ENCODE results near the gene CYP27B1. TPM values are rescaled to one million over a fixed set of nuclear protein-coding genes. Genes with fewer than 3 reads are reported as not detected.

CYP27B1 gene
- 0.15 and 1.7 TPM in 2 replicates for total RNA-seq

GRCh38 chr12:57766464-57767304 is at the start of gene CYP27B1:
Gene CYP27B1 (minus strand): TSS chr12:57767078. CDS start chr12:57767041, 37 bp downstream.

GRCh38 chr12:57782608-57783465 is 16.0 kb upstream of the CYP27B1 start, which contains the start of gene TSFM:
Gene TSFM (plus strand): TSS chr12:57782787. CDS start chr12:57782802, 15 bp downstream.

GRCh38 chr12:57772429-57773322 is 5.8 kb upstream of the CYP27B1 start, which contains the start of gene EEF1AKMT3:
Gene EEF1AKMT3 (plus strand): TSS chr12:57772614. CDS start chr12:57772725, 111 bp downstream.

GRCh38 chr12:57771873-57772428 is 5.1 kb upstream of the CYP27B1 start, which contains the start of gene METTL1:
Gene METTL1 (minus strand): TSS chr12:57772105. CDS start chr12:57772083, 22 bp downstream.

GRCh38 chr12:57754411-57755193 is 12.3 kb downstream of the CYP27B1 start, which contains the start of gene MARCHF9:
Gene MARCHF9 (plus strand): TSS chr12:57755103. CDS start chr12:57755529, 426 bp downstream.

GRCh38 chr12:57751788-57752667 is 14.8 kb downstream of the CYP27B1 start, which contains the start of gene CDK4:
Gene CDK4 (minus strand): TSS chr12:57752310. CDS start chr12:57751717, 593 bp downstream.

GRCh38 chr12:57744777-57745484 is 21.9 kb downstream of the CYP27B1 start, which contains the start of gene TSPAN31:
Gene TSPAN31 (plus strand): TSS chr12:57745039. CDS start chr12:57745155, 116 bp downstream.

GRCh38 chr12:57738661-57739237 is 28.1 kb downstream of the CYP27B1 start, which contains the start of gene AGAP2:
Gene AGAP2 (minus strand): TSS chr12:57738742. CDS start chr12:57738246, 496 bp downstream.

Other genes with a start within 250 kb of the CYP27B1 start
- gene DDIT3, start 246.6 kb downstream of the CYP27B1 start, total RNA-seq: 44.3 and 48.3 TPM in 2 replicates
- gene MBD6, start 244.3 kb downstream of the CYP27B1 start, total RNA-seq: 4.7 and 9.4 TPM in 2 replicates
- 166 and 209 TPM in 2 replicates for gene DCTN2, start 219.9 kb downstream of the CYP27B1 start, total RNA-seq
- gene KIF5A, start 217.0 kb downstream of the CYP27B1 start, total RNA-seq: 0.45 and 0.50 TPM in 2 replicates
- 12.2 and 14.3 TPM in 2 replicates for gene PIP4K2C, start 175.9 kb downstream of the CYP27B1 start, total RNA-seq
- gene DTX3, start 162.3 kb downstream of the CYP27B1 start, total RNA-seq: 21.0 and 22.1 TPM in 2 replicates
- 15.6 and 16.5 TPM in 2 replicates for gene ARHGEF25, start 155.6 kb downstream of the CYP27B1 start, total RNA-seq
- gene B4GALNT1, start 133.9 kb downstream of the CYP27B1 start, total RNA-seq: 1.3 and 1.7 TPM in 2 replicates
- 144 and 160 TPM in 2 replicates for gene OS9, start 72.9 kb downstream of the CYP27B1 start, total RNA-seq
- gene AGAP2, start 28.3 kb downstream of the CYP27B1 start, total RNA-seq: under 0.01 and 0.15 TPM in 2 replicates
- 47.7 and 49.4 TPM in 2 replicates for gene TSPAN31, start 22.0 kb downstream of the CYP27B1 start, total RNA-seq
- 202 and 252 TPM in 2 replicates for gene CDK4, start 14.8 kb downstream of the CYP27B1 start, total RNA-seq
- 2.2 and 2.4 TPM in 2 replicates for gene MARCHF9, start 12.0 kb downstream of the CYP27B1 start, total RNA-seq
- gene METTL1, start 5.0 kb upstream of the CYP27B1 start, total RNA-seq: 15.3 and 16.1 TPM in 2 replicates
- gene EEF1AKMT3, start 5.5 kb upstream of the CYP27B1 start, total RNA-seq: 3.9 and 5.4 TPM in 2 replicates
- gene TSFM, start 15.7 kb upstream of the CYP27B1 start, total RNA-seq: 30.8 and 31.8 TPM in 2 replicates
- gene AVIL, start 51.7 kb upstream of the CYP27B1 start, total RNA-seq: 0.34 and 0.89 TPM in 2 replicates
- gene CTDSP2, start 79.7 kb upstream of the CYP27B1 start, total RNA-seq: 119 and 130 TPM in 2 replicates
- gene ATP23, start 174.5 kb upstream of the CYP27B1 start, total RNA-seq: 13.1 and 17.1 TPM in 2 replicates